DMS153 (cell line): Measurements from ENCODE around the gene SRGAP1.
A peak's percentile ranks its signal among the peaks of the same experiment; 100 is the strongest.
"Not testable (repeated sequence)": the region's sequence is repeated elsewhere in the genome, so short reads cannot be mapped to it uniquely, and the experiment has no call there.

Experiments used
- DNase-seq: peaks from one replicate; lab custom pipeline; 2025; lab: John Stamatoyannopoulos, UW

Gene SRGAP1

DNA sequence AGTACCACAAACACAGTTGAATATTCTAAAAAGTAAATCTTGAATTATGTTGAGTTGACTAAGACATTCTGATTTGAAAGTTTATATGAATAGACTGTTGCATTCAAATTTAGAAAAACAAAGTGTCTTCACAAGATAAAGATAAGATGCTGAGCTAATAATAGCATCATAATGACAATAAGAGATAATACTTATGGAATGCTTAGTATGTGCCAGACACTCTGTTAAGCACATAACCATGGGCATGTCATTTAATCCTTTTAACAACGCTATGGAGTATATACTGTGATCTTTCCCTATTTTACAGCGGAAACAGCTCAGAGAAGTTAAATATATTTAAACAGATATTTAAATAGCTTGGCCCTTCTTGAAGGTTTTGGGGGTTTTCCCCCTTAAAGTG, 163.4 kb downstream of the SRGAP1 start:
- no peak for DNase-seq

DNA sequence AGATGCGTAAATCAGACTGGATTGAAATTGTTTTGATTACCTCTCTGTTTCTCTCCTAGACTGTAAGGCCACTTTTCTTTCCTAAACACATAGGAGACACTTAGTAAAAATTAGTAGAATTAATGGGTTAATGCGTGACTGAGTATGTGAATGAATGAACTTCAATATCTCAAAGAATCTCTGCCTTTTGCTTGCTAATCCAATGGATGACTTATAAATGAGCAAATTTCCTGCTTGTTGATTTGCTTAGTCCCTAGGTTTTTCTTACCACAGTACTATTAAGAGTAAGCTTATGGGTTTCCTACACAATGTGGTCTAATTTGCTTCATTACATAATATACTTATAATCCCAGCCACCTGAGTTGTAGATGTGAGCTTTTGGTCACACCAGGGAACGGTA, 164.1 kb downstream of the SRGAP1 start:
- no peak for DNase-seq

DNA sequence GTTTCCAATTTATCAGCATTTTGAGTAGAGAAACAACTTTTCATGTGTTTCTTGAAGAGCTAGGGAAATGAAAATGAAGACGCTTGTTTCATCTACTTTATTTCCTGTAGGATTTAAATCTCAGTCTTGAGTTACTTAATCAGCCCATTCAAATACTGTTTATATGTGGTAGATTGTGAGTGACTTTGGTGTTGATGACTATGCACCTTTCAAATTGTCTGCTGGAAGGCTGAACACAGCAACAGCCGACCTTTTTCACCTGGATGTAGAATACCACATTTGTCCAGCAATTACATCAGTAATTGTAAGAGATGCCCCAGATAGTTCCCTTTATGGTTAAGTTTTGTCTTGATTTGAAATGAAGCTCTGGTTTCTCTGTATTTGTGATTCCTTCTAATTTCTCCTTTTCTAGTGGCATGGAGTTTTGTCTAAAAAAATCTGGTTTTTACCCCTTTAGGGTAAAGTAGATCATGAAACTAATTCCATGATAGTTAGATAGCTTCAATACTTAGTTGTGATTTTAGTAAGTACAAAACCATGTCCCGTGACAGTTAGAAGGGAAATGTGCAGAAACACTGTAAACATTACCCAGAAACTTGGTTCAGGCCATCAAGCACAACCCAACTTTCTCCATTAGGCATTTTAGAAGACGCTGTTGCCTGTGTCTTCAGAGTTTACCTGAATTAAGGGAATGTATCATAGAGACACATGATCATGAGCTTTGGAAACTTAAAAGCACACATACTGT, 165.0 kb downstream of the SRGAP1 start:
- no peak for DNase-seq

DNA sequence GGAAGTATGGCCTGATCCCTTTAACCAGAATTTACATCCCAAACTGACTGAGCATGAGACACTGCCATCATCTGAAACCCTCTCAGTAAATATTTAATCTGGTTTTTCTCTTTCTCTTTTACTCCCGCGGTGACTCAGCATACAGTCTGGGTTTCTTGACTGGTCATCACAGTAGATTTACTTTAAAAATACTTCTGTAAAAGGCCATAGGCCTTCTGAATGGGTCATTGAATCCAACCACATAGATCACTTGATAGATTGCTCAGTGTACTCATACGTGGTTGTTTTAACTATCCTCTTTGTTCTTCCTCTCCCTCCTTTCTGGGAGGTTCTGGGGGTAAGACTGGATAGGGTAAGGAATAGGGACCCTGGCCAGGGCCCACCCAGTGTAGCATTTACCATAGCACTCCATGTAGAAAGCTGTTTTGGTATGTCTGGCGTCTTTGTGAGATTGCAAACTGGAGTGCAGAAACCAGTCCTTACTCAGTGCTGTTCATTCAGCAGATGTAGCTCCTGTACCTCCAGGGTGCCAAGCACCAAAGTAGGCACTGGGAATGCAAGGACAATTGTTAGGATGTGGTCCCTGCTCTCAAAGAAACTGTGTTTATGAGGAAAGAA, 165.7 kb downstream of the SRGAP1 start:
- DNase-seq = no peak

DNA sequence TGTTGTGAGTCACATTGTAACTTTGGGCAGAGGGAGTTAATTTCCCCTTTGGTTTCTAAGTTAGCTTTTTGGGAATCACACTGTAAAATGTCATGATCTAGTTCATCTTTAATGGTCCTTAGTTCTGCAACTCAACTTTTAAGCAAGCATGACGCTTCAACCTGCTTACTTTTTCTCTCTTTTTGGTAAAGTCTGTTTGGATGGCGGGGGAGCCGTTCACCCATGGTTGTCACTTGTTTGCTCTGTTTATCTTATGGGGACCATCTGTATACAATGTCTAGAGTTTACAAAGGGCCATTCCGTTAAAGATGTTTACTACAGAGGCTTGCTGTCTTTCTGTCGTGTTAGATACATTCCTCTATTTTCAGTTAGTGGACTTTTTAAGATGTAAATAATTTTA, 172.0 kb downstream of the SRGAP1 start:
- DNase-seq = no peak

DNA sequence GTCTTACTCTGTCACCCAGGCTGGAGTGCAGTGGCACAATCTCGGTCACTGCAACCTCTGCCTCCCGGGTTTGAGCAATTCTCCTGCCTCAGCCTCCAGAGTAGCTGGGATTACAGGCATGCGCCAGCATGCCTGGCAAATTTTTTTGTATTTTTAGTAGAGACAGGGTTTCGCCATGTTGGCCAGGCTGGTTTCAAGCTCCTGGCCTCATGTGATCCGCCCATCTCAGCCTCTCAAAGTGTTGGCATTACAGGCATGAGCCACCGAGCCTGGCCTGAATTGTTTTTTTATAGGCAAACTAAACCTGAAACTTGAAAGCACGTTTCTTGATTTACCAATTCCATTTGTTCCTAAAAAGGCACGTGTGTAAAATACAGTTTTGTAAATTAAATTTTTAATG, 173.6 kb downstream of the SRGAP1 start:
- not testable (repeated sequence) for DNase-seq

DNA sequence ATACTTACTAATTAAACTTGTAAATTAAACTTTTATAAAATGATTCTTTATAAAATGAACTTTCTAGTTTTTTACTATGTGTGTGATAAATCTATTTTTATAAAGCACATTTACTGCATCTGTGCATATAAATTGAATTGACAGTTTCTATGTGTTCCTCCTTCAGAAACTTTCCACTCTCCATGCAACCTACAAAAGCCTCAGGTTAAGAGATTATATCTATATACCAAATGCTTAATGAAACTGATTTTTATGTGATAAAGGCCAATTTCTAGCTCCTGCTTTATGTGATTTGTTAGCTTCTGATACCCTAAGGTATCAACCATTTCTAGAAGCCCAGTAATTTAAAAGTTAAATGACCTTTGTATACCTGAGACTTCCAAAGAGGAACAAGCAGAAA, 174.0 kb downstream of the SRGAP1 start:
- DNase-seq = no peak

DNA sequence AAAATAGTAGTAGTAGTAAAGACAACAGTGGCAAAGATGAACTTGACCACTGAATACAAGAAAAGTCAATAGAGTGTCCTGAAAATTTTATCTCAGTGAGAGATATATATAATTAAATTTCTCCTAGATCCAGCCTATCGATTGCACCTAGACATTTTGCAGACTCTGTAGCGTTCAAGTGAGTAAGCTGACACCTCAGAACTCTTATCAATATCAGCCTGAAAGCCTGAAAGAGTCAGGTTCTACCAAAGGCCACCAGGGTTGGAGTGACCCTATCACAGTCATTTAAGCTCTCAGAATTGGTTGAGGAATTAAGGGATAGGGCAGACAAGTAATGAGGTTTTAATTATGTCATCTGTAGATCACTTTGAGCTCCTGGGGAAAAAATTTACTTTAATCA, 174.6 kb downstream of the SRGAP1 start:
- no peak for DNase-seq

DNA sequence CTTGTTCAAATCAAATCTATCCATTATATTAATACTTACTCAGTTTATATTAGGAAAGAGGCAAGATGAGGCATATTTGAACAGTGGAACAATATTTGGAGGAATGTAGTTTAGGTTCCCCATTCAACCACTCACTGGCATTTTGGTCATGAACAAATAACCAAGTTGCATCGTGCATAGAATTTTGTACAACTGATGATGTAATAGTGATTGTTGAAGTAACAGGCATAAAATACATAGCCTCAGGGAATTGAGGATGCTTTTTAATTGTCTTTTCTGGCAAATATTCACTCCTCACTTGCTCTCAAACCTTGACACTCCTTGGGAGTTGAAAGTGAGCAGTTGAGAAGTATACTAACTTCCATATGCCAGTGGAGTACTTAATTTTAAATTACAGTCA, 175.2 kb downstream of the SRGAP1 start:
- no peak for DNase-seq

DNA sequence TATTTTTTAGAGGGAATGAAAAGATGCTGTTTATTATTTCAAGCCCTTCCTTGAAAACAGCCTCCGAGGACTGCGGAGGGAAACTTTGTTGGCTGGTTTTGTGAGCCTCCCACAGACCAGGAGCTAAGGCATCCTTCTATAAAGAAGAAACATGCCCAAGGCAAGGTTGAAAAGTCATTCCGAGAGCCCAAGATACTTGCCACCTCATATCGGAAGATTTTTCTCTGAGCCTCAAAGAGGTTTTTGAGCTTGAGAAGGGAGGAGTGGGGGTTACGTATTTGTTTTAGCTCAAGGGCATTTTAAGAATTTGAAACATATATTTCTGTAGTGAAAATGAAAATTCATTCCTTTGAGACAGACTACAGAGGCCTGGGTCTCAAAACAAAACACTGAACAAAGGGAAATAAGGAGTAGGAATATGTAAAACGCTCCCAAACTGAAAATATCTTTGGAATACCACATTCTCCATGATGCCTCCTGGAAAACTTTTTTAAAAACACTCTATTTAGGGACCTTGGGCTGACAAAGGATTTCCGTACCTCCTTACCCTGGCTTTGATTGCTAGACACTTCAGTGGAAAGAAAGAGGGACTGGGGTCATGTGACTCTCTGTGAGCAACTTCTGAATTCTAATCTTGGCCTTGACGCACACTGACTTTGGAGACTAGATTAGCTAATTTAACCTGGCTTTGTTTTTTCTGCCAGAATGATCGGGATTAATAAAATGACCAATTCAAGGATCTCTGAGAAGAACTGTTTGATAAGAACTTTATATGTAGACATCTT, 180.9 kb downstream of the SRGAP1 start:
- DNase-seq = no peak

DNA sequence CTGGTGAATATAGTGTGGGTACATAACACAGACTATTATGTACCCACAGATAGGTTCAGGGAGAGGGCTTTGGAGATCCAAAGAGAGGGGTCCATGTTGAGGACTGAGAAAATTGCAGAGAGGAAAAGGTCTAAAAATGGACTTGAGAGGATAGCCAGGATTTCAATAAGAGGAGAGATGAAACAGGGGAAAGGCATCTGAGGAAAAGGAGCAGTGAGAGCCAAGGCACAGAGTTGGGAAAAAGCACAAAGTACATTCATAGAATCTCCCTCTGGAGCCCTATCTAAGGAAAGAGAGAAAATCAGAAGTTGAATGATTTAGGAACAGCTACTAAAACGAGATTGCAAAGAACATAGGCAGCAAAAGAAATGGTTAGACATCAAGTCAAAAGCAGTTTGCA, 182.8 kb downstream of the SRGAP1 start:
- no peak for DNase-seq

DNA sequence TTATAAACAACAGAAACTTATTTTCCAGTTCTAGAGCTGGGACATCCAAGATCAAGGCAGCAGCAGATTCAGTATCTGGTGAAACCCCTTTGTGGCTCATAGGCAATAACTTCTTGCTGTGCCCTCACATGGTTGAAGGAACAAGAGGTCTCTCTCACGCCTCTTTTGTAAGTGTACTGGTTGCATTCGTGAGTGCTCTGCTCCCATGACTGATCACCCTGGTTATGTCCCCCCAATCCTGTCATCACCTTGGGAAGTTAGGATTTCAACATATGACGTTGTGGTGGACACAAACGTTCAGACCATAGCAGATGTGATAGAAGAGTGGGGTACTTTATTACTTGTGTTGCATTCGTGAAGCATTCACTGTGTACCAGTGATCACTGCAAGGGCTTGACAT, 184.0 kb downstream of the SRGAP1 start:
- DNase-seq = no peak

DNA sequence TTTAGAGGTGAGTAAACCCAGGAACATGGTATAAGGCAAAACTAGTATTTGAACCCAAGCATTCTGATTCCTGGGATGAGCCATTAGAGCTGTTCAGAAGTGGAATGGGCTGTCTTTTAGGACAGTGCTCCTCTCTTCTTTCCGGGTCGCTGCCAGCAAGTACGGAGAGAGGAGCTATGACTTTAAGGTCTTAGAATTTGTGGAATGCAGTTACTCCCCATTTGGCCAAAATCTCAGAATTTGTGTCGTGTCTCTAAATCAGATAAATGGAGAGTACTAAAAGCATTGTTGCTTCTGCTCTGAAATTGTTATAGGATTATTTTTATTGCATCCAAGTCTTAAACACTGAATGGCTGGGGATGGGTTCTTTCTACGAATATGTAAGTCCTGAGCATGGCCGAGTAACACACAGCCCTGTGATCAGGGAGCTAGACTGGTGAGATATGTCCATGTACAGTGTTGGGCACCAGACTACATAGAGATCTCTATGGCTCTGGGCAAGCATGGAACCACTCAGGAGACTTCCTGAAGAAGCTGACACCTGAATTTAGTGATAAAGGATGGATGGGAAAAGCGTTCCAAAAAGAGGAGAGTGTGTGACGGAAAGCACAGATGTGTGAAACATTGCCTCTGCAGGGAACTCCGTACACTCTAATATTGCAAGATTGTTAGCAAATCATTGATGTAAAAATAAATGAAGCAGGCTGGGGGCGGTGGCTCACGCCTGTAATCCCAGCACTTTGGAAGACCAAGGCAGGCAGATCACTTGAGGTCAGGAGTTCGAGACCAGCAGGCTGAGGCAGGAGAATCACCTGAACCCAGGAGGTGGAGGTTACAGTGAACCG, 184.7 kb downstream of the SRGAP1 start:
- no peak for DNase-seq

DNA sequence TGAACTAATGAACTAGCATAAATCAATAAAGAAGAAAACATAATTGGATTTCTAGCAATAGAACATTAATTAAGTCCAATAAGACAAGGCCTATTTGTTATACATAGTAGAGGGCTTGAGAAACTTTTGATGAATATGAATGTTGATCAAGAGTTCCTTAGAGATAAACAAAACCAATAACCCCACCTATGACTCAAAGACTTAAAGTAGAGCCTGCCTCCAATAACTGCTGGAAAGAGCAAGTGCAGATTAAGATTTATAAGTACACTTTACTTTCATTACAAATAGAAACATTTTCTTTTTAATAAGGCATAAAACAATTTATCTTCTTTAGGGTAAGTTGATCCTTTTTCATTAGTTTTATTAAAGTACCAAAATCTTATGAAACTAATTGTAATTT, 185.7 kb downstream of the SRGAP1 start:
- no peak for DNase-seq

DNA sequence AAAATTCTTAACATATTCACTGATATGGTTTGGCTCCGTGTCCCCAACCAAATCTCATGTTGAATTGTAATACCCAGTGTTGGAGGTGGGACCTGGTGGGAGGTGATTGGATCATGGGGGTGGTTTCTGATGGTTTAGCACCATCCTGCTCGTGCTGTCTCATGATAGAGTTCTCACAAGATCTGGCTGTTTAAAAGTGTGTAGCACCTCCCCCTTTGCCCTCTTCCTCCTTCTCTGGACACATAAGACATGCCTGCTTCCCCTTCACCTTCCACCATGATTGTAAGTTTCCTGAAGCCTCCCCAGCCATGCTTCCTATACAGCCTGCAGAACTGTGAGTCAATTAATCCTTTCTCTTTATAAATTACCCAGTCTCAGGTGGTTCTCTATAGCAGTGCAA, 189.6 kb downstream of the SRGAP1 start:
- not testable (repeated sequence) for DNase-seq

DNA sequence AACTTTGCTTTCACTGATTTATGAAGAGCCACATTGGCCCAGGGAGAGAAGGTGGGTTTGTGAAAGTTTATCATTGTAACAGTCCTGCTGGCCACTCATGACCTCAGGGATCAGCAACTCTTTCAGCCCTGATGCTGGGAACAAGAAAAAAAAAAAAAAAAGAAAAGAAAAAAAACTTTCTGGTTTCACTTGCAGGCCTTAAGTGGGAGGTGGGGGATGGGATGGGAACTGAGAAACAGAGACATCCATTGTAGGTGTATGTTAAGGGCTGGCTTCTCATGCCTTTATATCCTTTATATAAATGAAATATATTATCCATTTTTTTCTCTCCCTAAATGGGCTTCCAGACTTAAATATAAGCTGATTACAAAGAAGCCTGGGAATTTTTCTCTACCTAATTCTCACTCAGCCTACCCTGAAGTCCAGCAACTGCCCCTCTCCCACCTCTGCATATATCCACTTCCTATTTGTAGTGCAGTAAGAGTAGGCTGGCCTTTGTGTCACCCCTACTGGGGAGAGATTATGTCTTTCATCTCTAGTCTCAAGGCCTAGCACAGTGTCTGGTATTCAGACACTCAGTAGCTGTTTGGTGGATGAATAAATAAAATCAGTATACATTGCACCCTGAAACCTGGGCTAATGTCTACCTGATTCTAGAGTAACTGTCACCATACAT, 190.5 kb downstream of the SRGAP1 start:
- DNase-seq = no peak

DNA sequence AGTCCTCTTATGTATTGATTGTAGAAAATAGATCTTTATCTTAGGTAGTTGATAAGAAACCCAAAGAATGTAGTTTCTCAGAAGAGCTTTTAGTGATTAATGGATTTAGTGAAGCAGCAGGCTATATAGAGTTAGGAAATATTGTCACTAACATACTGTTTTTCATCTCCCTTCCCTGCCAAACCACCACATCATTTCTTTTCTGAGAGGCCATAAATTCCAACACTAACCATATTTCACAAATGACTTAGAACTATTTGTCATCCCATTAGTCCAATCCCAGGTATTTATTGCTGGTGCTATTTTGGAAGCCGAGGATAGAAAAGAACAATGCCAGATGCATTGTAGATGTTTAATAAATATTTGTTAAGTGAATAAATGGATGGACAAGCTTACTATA, 191.9 kb downstream of the SRGAP1 start:
- no peak for DNase-seq

DNA sequence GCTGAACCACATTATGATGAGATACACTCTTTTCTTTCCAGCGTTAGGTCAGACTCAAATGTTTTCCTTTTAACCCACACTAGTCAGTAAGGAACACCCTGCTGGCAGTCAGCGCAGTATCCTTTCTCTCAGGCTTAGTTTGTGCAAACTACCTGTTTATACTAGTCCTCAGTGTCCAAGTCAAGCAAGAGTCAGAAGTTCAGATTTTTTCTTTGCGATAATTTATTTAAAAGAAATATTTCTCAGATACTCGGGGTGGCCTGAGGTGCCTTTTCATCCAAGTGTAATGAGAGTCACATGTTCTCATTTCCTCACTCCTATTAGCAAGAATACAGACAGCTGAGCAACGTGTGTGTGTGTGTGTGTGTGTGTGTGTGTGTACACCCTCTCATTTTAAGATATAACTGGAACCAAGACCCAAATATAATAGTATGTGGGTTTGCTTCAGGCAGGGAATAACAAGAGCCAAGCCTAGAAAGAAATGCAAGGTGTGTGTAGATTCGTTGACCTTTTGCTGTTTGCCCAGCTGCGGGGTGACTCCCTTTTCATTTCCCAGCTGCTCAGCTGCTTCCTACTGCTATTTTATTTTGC, 194.9 kb downstream of the SRGAP1 start:
- peak; percentile 86 for DNase-seq

DNA sequence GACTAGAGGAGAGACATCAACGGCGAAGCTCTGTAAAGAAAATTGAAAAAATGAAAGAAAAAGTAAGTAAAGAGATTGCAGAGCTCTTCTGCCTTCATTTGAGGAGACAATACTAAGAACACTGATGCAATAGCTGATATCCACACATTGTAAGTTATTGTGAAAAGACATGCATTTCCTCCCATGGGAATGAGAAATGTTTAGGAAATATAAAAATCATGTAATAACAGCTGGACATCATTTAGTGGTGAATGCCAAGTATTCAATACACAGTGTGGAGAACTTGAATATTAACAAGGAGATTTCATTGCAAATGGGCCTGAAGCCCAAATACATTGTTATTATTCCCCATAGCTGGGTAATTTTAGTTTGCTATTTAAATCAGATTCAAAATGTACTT, 198.4 kb downstream of the SRGAP1 start:
- DNase-seq = no peak

DNA sequence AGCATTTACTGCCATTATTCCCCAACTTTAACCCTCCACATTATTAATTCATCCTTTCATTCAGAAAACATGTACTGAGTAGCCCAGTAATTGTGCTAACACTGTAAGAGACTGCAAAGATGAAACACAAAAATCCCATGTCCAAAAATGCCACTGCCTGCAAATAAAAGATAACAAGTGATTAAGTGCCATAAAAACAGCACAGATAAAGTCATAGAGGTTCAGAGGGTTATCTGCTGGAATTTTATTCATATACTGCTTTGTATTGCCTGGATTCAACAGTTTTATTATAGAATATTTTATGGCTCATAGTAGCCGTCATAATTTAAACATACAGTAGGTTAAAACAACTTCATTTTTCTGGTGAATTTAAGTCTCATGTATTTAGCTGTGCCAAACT, 199.7 kb downstream of the SRGAP1 start:
- DNase-seq = no peak

DNA sequence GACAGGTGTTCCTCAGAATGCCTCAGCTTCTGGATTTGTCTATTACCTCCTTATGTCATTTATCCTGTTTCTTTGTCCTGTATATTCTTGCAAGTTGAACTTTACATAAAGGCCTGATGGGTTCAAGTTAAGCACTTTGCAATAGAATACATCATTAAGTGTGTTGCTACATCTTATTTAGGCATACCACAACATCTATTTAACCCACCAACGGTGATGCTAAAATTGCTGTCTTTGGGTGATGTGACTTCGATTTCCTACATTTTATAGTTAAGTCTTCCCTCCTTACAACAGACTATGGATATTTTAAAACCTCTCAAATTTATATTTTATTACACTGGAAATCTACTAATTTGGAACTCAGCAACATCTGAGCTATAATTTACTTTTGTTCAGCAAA, 206.6 kb downstream of the SRGAP1 start:
- DNase-seq = no peak
